Hepatocyte (in vitro differentiated cells): ENCODE data around the gene NUSAP1.

ENCODE experiments used
- CTCF ChIP-seq: fragments of 200-600 bp; sonication (generic); IDR thresholded peaks from 2 replicates; pipeline ENCODE4 v1.5.1; 2016; ENCODE audit warnings: antibody characterized with exemption, mild to moderate bottlenecking; ENCODE audit not compliant: poor library complexity
- EZH2 ChIP-seq: fragments of 200-600 bp; sonication (generic); IDR thresholded peaks from 2 replicates; pipeline ENCODE4 v1.6.1; 2016; ENCODE audit warnings: antibody characterized with exemption, mild to moderate bottlenecking, borderline replicate concordance

- TF ChIP-seq CTCF (no peak), EZH2 (no peak)
These were observed 40.2 kb upstream of the NUSAP1 start for GRCh38 chr15:41292521-41292920.
